H9 (cell line): ENCODE data around the gene MAPT. TPM values are rescaled to one million over a fixed set of nuclear protein-coding genes. Genes with fewer than 3 reads are reported as not detected.

Source experiments
- DNase-seq: peaks from one replicate; pipeline ENCODE4 v3.0.0-alpha.2; 2017
- H2AFZ ChIP-seq: one replicate; pipeline ENCODE4 v1.6.1; 2013; ENCODE audit warnings: mild to moderate bottlenecking, low read length, control low read depth, moderate library complexity
- H2AK5ac ChIP-seq: 2 replicates; pipeline ENCODE4 v1.6.1; 2013; ENCODE audit warnings: low read length, control low read depth, mixed read lengths; ENCODE audit not compliant: insufficient read length
- H2BK120ac ChIP-seq: one replicate; pipeline ENCODE4 v1.6.1; 2013; ENCODE audit warnings: low read depth, mild to moderate bottlenecking, low read length, control low read depth, inconsistent platforms; ENCODE audit not compliant: poor library complexity, severe bottlenecking
- H2BK12ac ChIP-seq: 2 replicates; pipeline ENCODE4 v1.6.1; 2013; ENCODE audit warnings: low read length, control low read depth, mixed read lengths, low read depth; ENCODE audit not compliant: insufficient read length
- H2BK15ac ChIP-seq: 2 replicates; pipeline ENCODE4 v1.6.1; 2013; ENCODE audit warnings: low read depth, low read length, control low read depth
- H2BK20ac ChIP-seq: one replicate; pipeline ENCODE4 v1.6.1; 2013; ENCODE audit warnings: low read depth, mild to moderate bottlenecking, low read length, control low read depth, inconsistent platforms; ENCODE audit not compliant: poor library complexity, severe bottlenecking
- H2BK5ac ChIP-seq: 2 replicates; pipeline ENCODE4 v1.6.1; 2013; ENCODE audit warnings: low read length, control low read depth, mixed read lengths; ENCODE audit not compliant: insufficient read length
- H3K14ac ChIP-seq: 2 replicates; pipeline ENCODE4 v1.6.1; 2013; ENCODE audit warnings: low read length, control low read depth; ENCODE audit not compliant: insufficient read depth
- H3K18ac ChIP-seq: 2 replicates; pipeline ENCODE4 v1.6.1; 2013; ENCODE audit warnings: low read depth, mild to moderate bottlenecking, mixed read lengths, low read length, control low read depth; ENCODE audit not compliant: insufficient read length
- H3K23ac ChIP-seq: 2 replicates; pipeline ENCODE4 v1.6.1; 2013; ENCODE audit warnings: low read length, control low read depth, mixed read lengths, low read depth; ENCODE audit not compliant: insufficient read length
- H3K23me2 ChIP-seq: 2 replicates; pipeline ENCODE4 v1.6.1; 2013; ENCODE audit warnings: low read depth, mild to moderate bottlenecking, mixed read lengths, low read length, control low read depth; ENCODE audit not compliant: insufficient read length, poor library complexity, severe bottlenecking
- H3K27ac ChIP-seq: 2 replicates; pipeline ENCODE4 v1.5.1; 2013; ENCODE audit warnings: low read length, control low read depth, mixed read lengths, low read depth; ENCODE audit not compliant: insufficient read length
- H3K27me3 ChIP-seq: 2 replicates; pipeline ENCODE4 v1.6.1; 2013; ENCODE audit warnings: low read length, control low read depth, inconsistent platforms; ENCODE audit not compliant: insufficient read depth
- H3K4ac ChIP-seq: 2 replicates; pipeline ENCODE4 v1.6.1; 2013; ENCODE audit warnings: low read depth, mild to moderate bottlenecking, control low read depth, inconsistent platforms, low read length, moderate library complexity
- H3K4me1 ChIP-seq: 2 replicates; pipeline ENCODE4 v1.6.1; 2013; ENCODE audit warnings: low read length, control low read depth, inconsistent platforms; ENCODE audit not compliant: insufficient read depth
- H3K4me2 ChIP-seq: 2 replicates; pipeline ENCODE4 v1.6.1; 2013; ENCODE audit warnings: low read length, control low read depth, mixed read lengths; ENCODE audit not compliant: insufficient read length, insufficient read depth
- H3K56ac ChIP-seq: 2 replicates; pipeline ENCODE4 v1.6.1; 2013; ENCODE audit warnings: low read depth, mild to moderate bottlenecking, mixed read lengths, low read length, control low read depth; ENCODE audit not compliant: insufficient read length
- H3K79me1 ChIP-seq: 2 replicates; pipeline ENCODE4 v1.6.1; 2013; ENCODE audit warnings: low read depth, mild to moderate bottlenecking, moderate library complexity, low read length, control low read depth, inconsistent platforms; ENCODE audit not compliant: insufficient read depth, poor library complexity, severe bottlenecking
- H3K79me2 ChIP-seq: 2 replicates; pipeline ENCODE4 v1.6.1; 2013; ENCODE audit warnings: low read length, control low read depth, inconsistent platforms; ENCODE audit not compliant: insufficient read depth
- H3K9ac ChIP-seq: 2 replicates; pipeline ENCODE4 v1.6.1; 2013; ENCODE audit warnings: low read length, control low read depth, mixed read lengths; ENCODE audit not compliant: insufficient read length; ENCODE audit errors: extremely low read depth
- H3K9me3 ChIP-seq: one replicate; pipeline ENCODE4 v1.6.1; 2013; ENCODE audit warnings: low read depth, low read length, inconsistent platforms; ENCODE audit not compliant: control insufficient read depth
- H3T11ph ChIP-seq: one replicate; pipeline ENCODE4 v1.6.1; 2013; ENCODE audit warnings: mild to moderate bottlenecking, low read length, control low read depth, inconsistent platforms
- H4K20me1 ChIP-seq: one replicate; pipeline ENCODE4 v1.6.1; 2013; ENCODE audit not compliant: control insufficient read depth, insufficient read length, insufficient read depth
- H4K5ac ChIP-seq: 2 replicates; pipeline ENCODE4 v1.6.1; 2013; ENCODE audit warnings: low read depth, mild to moderate bottlenecking, mixed read lengths, low read length, control low read depth; ENCODE audit not compliant: insufficient read length
- H4K8ac ChIP-seq: replicated peaks from 2 replicates; pipeline ENCODE4 v1.6.1; 2013; ENCODE audit warnings: low read length, control low read depth, mixed read lengths, low read depth; ENCODE audit not compliant: insufficient read length
- H4K91ac ChIP-seq: 2 replicates; pipeline ENCODE4 v1.6.1; 2013; ENCODE audit warnings: low read depth, mild to moderate bottlenecking, moderate library complexity, mixed read lengths, low read length, control low read depth; ENCODE audit not compliant: insufficient read length
- H3K27ac Mint-ChIP-seq, 3 experiments: 2 replicates in 2 of 3; 3 replicates in 1 of 3; pipeline ENCODE4 v1.8.0; 2020 to 2021; ENCODE audit warnings: mixed read lengths in 3 of 3, mild to moderate bottlenecking in 1 of 3, moderate library complexity in 1 of 3
- H3K27me3 Mint-ChIP-seq: 2 replicates; pipeline ENCODE4 v1.8.0; 2021; ENCODE audit warnings: low read depth, mild to moderate bottlenecking, moderate library complexity, mixed read lengths
- H3K36me3 Mint-ChIP-seq, 3 experiments: 2 replicates in 2 of 3; 3 replicates in 1 of 3; pipeline ENCODE4 v1.8.0; 2020 to 2021; ENCODE audit warnings: low read depth in 3 of 3, mixed read lengths in 3 of 3; ENCODE audit not compliant: insufficient read depth in 1 of 3
- H3K4me1 Mint-ChIP-seq, 2 experiments: 2 replicates each; pipeline ENCODE4 v1.8.0; 2020; ENCODE audit warnings: mixed read lengths in 2 of 2
- H3K4me3 Mint-ChIP-seq, 2 experiments: 2 replicates in 1 of 2; 3 replicates in 1 of 2; pipeline ENCODE4 v1.8.0; 2020 to 2021; ENCODE audit warnings: mild to moderate bottlenecking in 2 of 2, mixed read lengths in 2 of 2, moderate library complexity in 1 of 2
- H3K9me3 Mint-ChIP-seq, 2 experiments: 2 replicates in 1 of 2; 3 replicates in 1 of 2; pipeline ENCODE4 v1.8.0; 2020; ENCODE audit warnings: mild to moderate bottlenecking in 2 of 2, mixed read lengths in 2 of 2, moderate library complexity in 1 of 2
- WGBS: extraction: QIAGEN DNeasy Blood & Tissue Kit; methylation state at CpG from one replicate; pipeline ENCODE4 v1.1.7; 2013; ENCODE audit warnings: missing lambda C conversion rate, low lambda C conversion rate, mixed read lengths; ENCODE audit not compliant: insufficient read length; ENCODE audit errors: extremely low coverage; 5-methylcytosine and 5-hydroxymethylcytosine counted together
- total RNA-seq: library from RNA; stranded (reverse); gene quantifications from 2 replicates; pipeline ENCODE4 v1.2.1, GENCODE V29; 2021
- TF ChIP-seq, protein P1 (sequence below): fragments of 200-600 bp; sonication (generic); conservative IDR thresholded peaks from 3 replicates; pipeline ENCODE4 v1.8.0; 2021; ENCODE audit warnings: antibody characterized with exemption, mild to moderate bottlenecking

The MAPT gene
- total RNA-seq, 1 experiment from 2014 or later, result 1.6 TPM

DNA sequence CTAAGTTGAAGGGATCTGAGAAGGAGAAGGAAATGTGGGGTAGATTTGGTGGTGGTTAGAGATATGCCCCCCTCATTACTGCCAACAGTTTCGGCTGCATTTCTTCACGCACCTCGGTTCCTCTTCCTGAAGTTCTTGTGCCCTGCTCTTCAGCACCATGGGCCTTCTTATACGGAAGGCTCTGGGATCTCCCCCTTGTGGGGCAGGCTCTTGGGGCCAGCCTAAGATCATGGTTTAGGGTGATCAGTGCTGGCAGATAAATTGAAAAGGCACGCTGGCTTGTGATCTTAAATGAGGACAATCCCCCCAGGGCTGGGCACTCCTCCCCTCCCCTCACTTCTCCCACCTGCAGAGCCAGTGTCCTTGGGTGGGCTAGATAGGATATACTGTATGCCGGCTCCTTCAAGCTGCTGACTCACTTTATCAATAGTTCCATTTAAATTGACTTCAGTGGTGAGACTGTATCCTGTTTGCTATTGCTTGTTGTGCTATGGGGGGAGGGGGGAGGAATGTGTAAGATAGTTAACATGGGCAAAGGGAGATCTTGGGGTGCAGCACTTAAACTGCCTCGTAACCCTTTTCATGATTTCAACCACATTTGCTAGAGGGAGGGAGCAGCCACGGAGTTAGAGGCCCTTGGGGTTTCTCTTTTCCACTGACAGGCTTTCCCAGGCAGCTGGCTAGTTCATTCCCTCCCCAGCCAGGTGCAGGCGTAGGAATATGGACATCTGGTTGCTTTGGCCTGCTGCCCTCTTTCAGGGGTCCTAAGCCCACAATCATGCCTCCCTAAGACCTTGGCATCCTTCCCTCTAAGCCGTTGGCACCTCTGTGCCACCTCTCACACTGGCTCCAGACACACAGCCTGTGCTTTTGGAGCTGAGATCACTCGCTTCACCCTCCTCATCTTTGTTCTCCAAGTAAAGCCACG lies 133.0 kb downstream of the MAPT start:
- Histone ChIP-seq H3K27me3 (no peaks in the 10 kb centered on the region), H3K18ac (no peak overlapping the region), H3K9me3 (no peaks in the 10 kb centered on the region), H3K4me1 (peaks cover 2% of the 10 kb centered on the region; the same call in 1 of the 2 replicates), H3K79me1 (no peaks in the 10 kb centered on the region), H2BK15ac (no peak overlapping the region), H4K8ac (no peak overlapping the region), H2BK120ac (no peak overlapping the region), H3K9ac (no peak overlapping the region), H3K23ac (no peak overlapping the region), H3K14ac (no peak overlapping the region; the same call in 1 of the 2 replicates), H2BK12ac (no peak overlapping the region), H2BK5ac (no peak overlapping the region), H3K4me2 (no peak overlapping the region), H3K79me2 (no peaks in the 10 kb centered on the region), H3T11ph (no peak overlapping the region), H3K23me2 (no peaks in the 10 kb centered on the region), H2AK5ac (no peak overlapping the region), H2AFZ (no peak overlapping the region), H3K56ac (no peak overlapping the region), H3K4ac (no peak overlapping the region), H3K27ac (no peak overlapping the region), H4K20me1 (no peaks in the 10 kb centered on the region), H4K91ac (no peak overlapping the region), H2BK20ac (no peak overlapping the region), H4K5ac (no peak overlapping the region)
- Mint-ChIP-seq H3K27me3 (no peaks in the 10 kb centered on the region; the same call in 1 of the 2 replicates), H3K4me1 (peaks cover 34 to 43% of the 10 kb centered on the region in 2 experiments), H3K9me3 (no peaks in the 10 kb centered on the region), H3K4me3 (peak overlapping the region in 1 of 2 experiments; percentile 57; a peak in 1 of 5 replicates), H3K27ac (peak overlapping the region; percentile 66 to 86 (median 85)), H3K36me3 (peaks cover 20 to 57% (median 50%) of the 10 kb centered on the region in 3 experiments; a peak in 6 of 7 replicates)
- DNase-seq, result no peak
- no CpG with 5 or more reads among the region's 12 CpGs for WGBS
- TF ChIP-seq, protein P1, sequence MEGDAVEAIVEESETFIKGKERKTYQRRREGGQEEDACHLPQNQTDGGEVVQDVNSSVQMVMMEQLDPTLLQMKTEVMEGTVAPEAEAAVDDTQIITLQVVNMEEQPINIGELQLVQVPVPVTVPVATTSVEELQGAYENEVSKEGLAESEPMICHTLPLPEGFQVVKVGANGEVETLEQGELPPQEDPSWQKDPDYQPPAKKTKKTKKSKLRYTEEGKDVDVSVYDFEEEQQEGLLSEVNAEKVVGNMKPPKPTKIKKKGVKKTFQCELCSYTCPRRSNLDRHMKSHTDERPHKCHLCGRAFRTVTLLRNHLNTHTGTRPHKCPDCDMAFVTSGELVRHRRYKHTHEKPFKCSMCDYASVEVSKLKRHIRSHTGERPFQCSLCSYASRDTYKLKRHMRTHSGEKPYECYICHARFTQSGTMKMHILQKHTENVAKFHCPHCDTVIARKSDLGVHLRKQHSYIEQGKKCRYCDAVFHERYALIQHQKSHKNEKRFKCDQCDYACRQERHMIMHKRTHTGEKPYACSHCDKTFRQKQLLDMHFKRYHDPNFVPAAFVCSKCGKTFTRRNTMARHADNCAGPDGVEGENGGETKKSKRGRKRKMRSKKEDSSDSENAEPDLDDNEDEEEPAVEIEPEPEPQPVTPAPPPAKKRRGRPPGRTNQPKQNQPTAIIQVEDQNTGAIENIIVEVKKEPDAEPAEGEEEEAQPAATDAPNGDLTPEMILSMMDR, result no peak
